AG04450 (cell line): ENCODE data around the gene PRKAR1B. TPM values are rescaled to one million over a fixed set of nuclear protein-coding genes. Genes with fewer than 3 reads are reported as not detected.
A peak's percentile ranks its signal among the peaks of the same experiment; 100 is the strongest.

Source experiments
- CTCF ChIA-PET: fragments of 300-600, 350-600 bp; formaldehyde crosslinking; extraction: SDS; loops from one replicate; lab custom pipeline; 2022; ENCODE audit warnings: antibody characterized with exemption, inconsistent platforms; lab: Charles Lee
- POLR2A ChIA-PET: fragments of 350-600 bp; formaldehyde crosslinking; extraction: SDS; loops from one replicate; lab custom pipeline; 2021; ENCODE audit warnings: antibody characterized with exemption, inconsistent platforms; lab: Yijun Ruan, JAX
- DNase-seq: peaks from one replicate; pipeline ENCODE4 v3.0.0-alpha.2; 2011; ENCODE audit warnings: low read depth, low spot score
- H3K27ac ChIP-seq: one replicate; pipeline ENCODE4 v1.5.1; 2012; ENCODE audit warnings: low read depth, low read length, control low read depth
- H3K27me3 ChIP-seq: one replicate; pipeline ENCODE4 v1.6.0; 2012; ENCODE audit warnings: low read length; ENCODE audit not compliant: control insufficient read depth, insufficient read depth
- H3K4me3 ChIP-seq: 2 replicates; pipeline ENCODE4 v1.5.1; 2011; ENCODE audit warnings: mild to moderate bottlenecking, low read depth, low read length, control low read depth
- H3K9me3 ChIP-seq: 2 replicates; pipeline ENCODE4 v1.5.1; 2012; ENCODE audit warnings: low read length; ENCODE audit not compliant: control insufficient read depth, insufficient read depth
- polyA plus RNA-seq: library from polyadenylated mRNA; depleted of rRNA; stranded (reverse); fragments of >200 nt; gene quantifications from 2 replicates; pipeline ENCODE4 v1.2.3, GENCODE V29; 2011
- TF ChIP-seq, protein P1 (sequence below): IDR thresholded peaks from 2 replicates; pipeline ENCODE4 v1.5.1; 2011; ENCODE audit warnings: low read depth, low read length, control low read depth, inconsistent platforms

Gene PRKAR1B
- polyA plus RNA-seq, 1 experiment, result 16.1 TPM

- H3K9me3 ChIP-seq, result peaks cover 7% of the 10 kb centered on the region
- H3K27ac ChIP-seq, result no peak overlapping the region
- POLR2A ChIA-PET, result no interaction called here
- H3K27me3 ChIP-seq, result no peaks in the 10 kb centered on the region
- no peak for DNase-seq
- TF ChIP-seq, protein P1, sequence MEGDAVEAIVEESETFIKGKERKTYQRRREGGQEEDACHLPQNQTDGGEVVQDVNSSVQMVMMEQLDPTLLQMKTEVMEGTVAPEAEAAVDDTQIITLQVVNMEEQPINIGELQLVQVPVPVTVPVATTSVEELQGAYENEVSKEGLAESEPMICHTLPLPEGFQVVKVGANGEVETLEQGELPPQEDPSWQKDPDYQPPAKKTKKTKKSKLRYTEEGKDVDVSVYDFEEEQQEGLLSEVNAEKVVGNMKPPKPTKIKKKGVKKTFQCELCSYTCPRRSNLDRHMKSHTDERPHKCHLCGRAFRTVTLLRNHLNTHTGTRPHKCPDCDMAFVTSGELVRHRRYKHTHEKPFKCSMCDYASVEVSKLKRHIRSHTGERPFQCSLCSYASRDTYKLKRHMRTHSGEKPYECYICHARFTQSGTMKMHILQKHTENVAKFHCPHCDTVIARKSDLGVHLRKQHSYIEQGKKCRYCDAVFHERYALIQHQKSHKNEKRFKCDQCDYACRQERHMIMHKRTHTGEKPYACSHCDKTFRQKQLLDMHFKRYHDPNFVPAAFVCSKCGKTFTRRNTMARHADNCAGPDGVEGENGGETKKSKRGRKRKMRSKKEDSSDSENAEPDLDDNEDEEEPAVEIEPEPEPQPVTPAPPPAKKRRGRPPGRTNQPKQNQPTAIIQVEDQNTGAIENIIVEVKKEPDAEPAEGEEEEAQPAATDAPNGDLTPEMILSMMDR, result no peak
- no peak overlapping the region for H3K4me3 ChIP-seq
- CTCF ChIA-PET, result interaction anchor here (0.6 kb wide), 3 partner anchors 17 to 102 kb away, joined by 3 to 5 read pairs (median 3); no protein-coding TSS in a partner anchor
Observed at GRCh38 chr7:672891-673290, 54.2 kb downstream of the PRKAR1B start.

GRCh38 chr7:671415-672042 lies 55.6 kb downstream of the PRKAR1B start:
- TF ChIP-seq, protein P1, result no peak

DNA sequence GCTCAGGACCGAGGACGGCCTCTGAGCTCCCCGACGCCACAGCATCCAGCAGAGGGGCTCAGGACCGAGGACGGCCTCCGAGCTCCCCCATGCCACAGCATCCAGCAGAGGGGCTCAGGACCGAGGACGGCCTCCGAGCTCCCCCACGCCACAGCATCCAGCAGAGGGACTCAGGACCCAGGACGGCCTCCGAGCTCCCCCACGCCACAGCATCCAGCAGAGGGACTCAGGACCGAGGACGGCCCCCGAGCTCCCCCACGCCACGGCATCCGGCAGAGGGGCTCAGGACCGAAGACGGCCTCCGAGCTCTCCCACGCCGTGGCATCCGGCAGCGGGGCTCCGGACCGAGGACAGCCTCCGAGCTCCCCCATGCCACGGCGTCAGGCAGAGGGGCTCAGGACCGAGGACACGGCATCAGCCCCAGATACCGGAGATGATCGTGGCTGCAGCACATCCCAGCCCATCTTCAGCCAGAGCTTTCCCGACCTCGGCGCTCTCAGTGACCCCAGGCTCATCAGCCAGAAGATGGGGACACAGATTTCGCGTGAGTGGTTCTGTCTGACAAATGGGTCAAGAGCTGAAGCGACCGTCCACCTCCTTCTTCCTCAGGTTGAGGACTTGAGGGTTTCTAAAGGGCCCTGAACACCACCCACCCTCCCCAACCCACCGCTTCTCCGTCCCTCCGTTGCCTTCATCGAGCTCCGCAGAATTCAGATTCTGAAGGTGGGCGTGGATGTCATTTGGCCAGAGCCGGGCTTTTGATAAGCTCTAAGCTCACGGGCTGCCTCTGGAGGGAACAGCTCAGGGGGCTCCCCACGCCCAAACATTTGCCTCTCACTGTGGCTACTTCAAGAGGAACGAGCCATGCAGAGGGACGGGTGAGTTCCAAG lies 56.3 kb downstream of the PRKAR1B start:
- no peak for DNase-seq
- Histone ChIP-seq H3K9me3 (peaks cover 9% of the 10 kb centered on the region), H3K4me3 (no peak overlapping the region), H3K27me3 (no peaks in the 10 kb centered on the region), H3K27ac (no peak overlapping the region)
- TF ChIP-seq, protein P1, result no peak
- POLR2A ChIA-PET, result no interaction called here
- CTCF ChIA-PET, result interaction anchor here (0.6 to 0.7 kb wide), 2 partner anchors 29 to 51 kb away, joined by 4 to 9 read pairs; no protein-coding TSS in a partner anchor

More at GRCh38 chr7:671415-672042, 55.6 kb downstream of the PRKAR1B start:
- no peaks in the 10 kb centered on the region for H3K27me3 ChIP-seq
- no peak overlapping the region for H3K4me3 ChIP-seq
- no peak overlapping the region for H3K27ac ChIP-seq
- peaks cover 7% of the 10 kb centered on the region for H3K9me3 ChIP-seq
- POLR2A ChIA-PET, result no interaction called here
- DNase-seq, result no peak
- CTCF ChIA-PET, result interaction anchor here (0.6 to 0.7 kb wide), 2 partner anchors 30 to 52 kb away, joined by 4 to 9 read pairs; no protein-coding TSS in a partner anchor

DNA sequence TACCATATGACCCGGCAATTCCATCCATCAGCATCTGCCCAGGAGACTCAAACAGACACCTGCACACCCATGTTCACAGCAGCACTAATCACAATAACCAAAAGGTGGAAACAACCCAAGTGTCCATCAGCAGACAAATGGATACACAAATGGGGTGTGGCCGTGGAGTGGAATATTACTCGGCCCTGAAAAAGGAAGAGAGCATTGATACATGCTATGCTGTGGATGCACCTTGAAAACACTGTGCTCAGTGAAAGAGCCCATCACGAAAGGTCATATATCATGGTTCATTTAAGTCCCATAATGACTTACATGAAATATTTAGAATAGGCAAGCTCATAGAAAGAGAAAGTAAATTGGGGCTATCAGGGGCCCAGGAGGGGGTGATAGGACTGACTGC lies 58.1 kb downstream of the PRKAR1B start:
- Histone ChIP-seq H3K27me3 (no peaks in the 10 kb centered on the region), H3K27ac (peak overlapping the region; percentile 59), H3K9me3 (peaks cover 6% of the 10 kb centered on the region), H3K4me3 (no peak overlapping the region)
- TF ChIP-seq, protein P1, result no peak
- ChIA-PET CTCF (interaction anchor here (1.0 kb wide), 1 partner anchor 347 kb away, joined by 3 read pairs; no protein-coding TSS in a partner anchor), POLR2A (interaction anchor here (1.0 kb wide), 1 partner anchor 21 kb away, joined by 3 read pairs; no protein-coding TSS in a partner anchor)
- no peak for DNase-seq
